PC-3 (cell line): ENCODE results near the gene DLGAP1. TPM values are rescaled to one million over a fixed set of nuclear protein-coding genes. Genes with fewer than 3 reads are reported as not detected.

ENCODE experiments used
- ATAC-seq: fragments of 200-7000 bp; cut with Tn5 transposase; 2 replicates; pipeline ENCODE4 v1.9.1; 2020; ENCODE audit warnings: mild to moderate bottlenecking, moderate library complexity
- BruUV-seq: library from RNA; stranded (reverse); fragments of 400-500 nt; replicated peaks from 2 replicates; lab custom pipeline; 2021; lab: Mats Ljungman, UMichigan
- CTCF ChIA-PET: fragments of 300-600 bp; sonication (Branson Sonifier 250); formaldehyde crosslinking; loops from one replicate; lab custom pipeline; 2022; ENCODE audit warnings: antibody characterized with exemption; lab: Charles Lee
- POLR2A ChIA-PET: fragments of 300-600 bp; sonication (Branson Sonifier 250); formaldehyde crosslinking; loops from one replicate; lab custom pipeline; 2022; ENCODE audit warnings: antibody characterized with exemption; ENCODE audit not compliant: unreplicated experiment; lab: Charles Lee
- DNase-seq: peaks from one replicate; pipeline ENCODE4 v3.0.0-alpha.2; 2015
- H2AFZ ChIP-seq: fragments of 300-600 bp; sonication (generic); 2 replicates; pipeline ENCODE4 v1.6.0; 2016; ENCODE audit warnings: antibody characterized with exemption, low read length
- H3F3A ChIP-seq: fragments of 300-600 bp; sonication (generic); one replicate; pipeline ENCODE4 v1.6.0; 2017; ENCODE audit warnings: antibody characterized with exemption, low read length, control low read depth, mild to moderate bottlenecking; ENCODE audit not compliant: unreplicated experiment
- H3K27ac ChIP-seq: fragments of 300-600 bp; sonication (generic); 2 replicates; pipeline ENCODE4 v1.5.1; 2016; ENCODE audit warnings: mild to moderate bottlenecking, low read length
- H3K27me3 ChIP-seq: fragments of 300-600 bp; sonication (generic); 2 replicates; pipeline ENCODE4 v1.6.1; 2016; ENCODE audit warnings: low read length, mixed read lengths
- H3K36me3 ChIP-seq: fragments of 300-600 bp; sonication (generic); 2 replicates; pipeline ENCODE4 v1.6.1; 2016; ENCODE audit warnings: low read depth, mixed run types, low read length, mixed read lengths
- H3K4me1 ChIP-seq: fragments of 300-600 bp; sonication (generic); 2 replicates; pipeline ENCODE4 v1.5.1; 2016; ENCODE audit warnings: low read length; ENCODE audit not compliant: insufficient read depth
- H3K4me2 ChIP-seq: fragments of 300-600 bp; sonication (generic); 2 replicates; pipeline ENCODE4 v1.6.0; 2016; ENCODE audit warnings: low read length
- H3K4me3 ChIP-seq: fragments of 300-600 bp; sonication (generic); 2 replicates; pipeline ENCODE4 v1.5.1; 2016; ENCODE audit warnings: mild to moderate bottlenecking, low read length, mixed read lengths
- H3K79me2 ChIP-seq: fragments of 300-600 bp; sonication (generic); 2 replicates; pipeline ENCODE4 v1.6.1; 2017; ENCODE audit warnings: low read length, mixed read lengths
- H3K9ac ChIP-seq: fragments of 300-600 bp; sonication (generic); 2 replicates; pipeline ENCODE4 v1.6.0; 2016; ENCODE audit warnings: mild to moderate bottlenecking, low read length
- H3K9me2 ChIP-seq: fragments of 300-600 bp; sonication (generic); replicated peaks from 2 replicates; pipeline ENCODE4 v1.6.1; 2016; ENCODE audit warnings: mixed run types, low read length, mixed read lengths
- H3K9me3 ChIP-seq: fragments of 300-600 bp; sonication (generic); 2 replicates; pipeline ENCODE4 v1.6.1; 2016; ENCODE audit warnings: low read length, mixed read lengths
- H4K20me1 ChIP-seq: fragments of 300-600 bp; sonication (generic); 2 replicates; pipeline ENCODE4 v1.6.1; 2016; ENCODE audit warnings: low read length, mixed read lengths
- CTCF ChIP-seq: fragments of 300-600 bp; sonication (generic); conservative IDR thresholded peaks from 2 replicates; pipeline ENCODE4 v1.5.1; 2017; ENCODE audit warnings: antibody characterized with exemption, low read depth, mild to moderate bottlenecking, low read length
- EZH2 ChIP-seq: fragments of 300-600 bp; sonication (generic); IDR thresholded peaks from one replicate; pipeline ENCODE4 v1.6.1; 2017; ENCODE audit warnings: antibody characterized with exemption, mild to moderate bottlenecking, low read length; ENCODE audit not compliant: unreplicated experiment
- EZH2phosphoT487 ChIP-seq: fragments of 300-600 bp; sonication (generic); IDR thresholded peaks from 2 replicates; pipeline ENCODE4 v1.6.1; 2018; ENCODE audit warnings: mild to moderate bottlenecking, antibody characterized with exemption, low read length, borderline replicate concordance
- intact Hi-C: fragments of 100-400 bp; cut with micrococcal nuclease; formaldehyde crosslinking; loops from 2 replicates; pipeline ENCODE4 v1.9.0; 2023
- total RNA-seq: library from RNA; depleted of rRNA; stranded (reverse); fragments of >200 nt; gene quantifications from 2 replicates; pipeline ENCODE4 v1.2.3, GENCODE V29; 2014

DLGAP1 gene
- total RNA-seq, 1 experiment from 2014 or later: not detected

- DNase-seq (peak; percentile 29), ATAC-seq (peak; percentile 45; the same call in 1 of the 2 replicates)
- ChIA-PET CTCF (no interaction called here), POLR2A (no interaction called here)
- H3F3A ChIP-seq: no peaks in the 10 kb centered on the region
- no peaks in the 10 kb centered on the region for H4K20me1 ChIP-seq
- no peaks in the 10 kb centered on the region for H3K79me2 ChIP-seq
- no peaks in the 10 kb centered on the region for H3K4me1 ChIP-seq
- H3K4me2 ChIP-seq: no peak overlapping the region
- H3K27me3 ChIP-seq: peaks cover 17% of the 10 kb centered on the region; the same call in 1 of the 2 replicates
- no peak overlapping the region for H3K27ac ChIP-seq
- no peak overlapping the region for H2AFZ ChIP-seq
- no peak overlapping the region for H3K4me3 ChIP-seq
- H3K9ac ChIP-seq: no peak overlapping the region
- H3K9me2 ChIP-seq: no peaks in the 10 kb centered on the region
- intact Hi-C loops: no loop called here
- no TSS peak for BruUV-seq
- TF ChIP-seq CTCF (no peak), EZH2phosphoT487 (no peak), EZH2 (no peak)
- H3K9me3 ChIP-seq: no peaks in the 10 kb centered on the region
- H3K36me3 ChIP-seq: no peaks in the 10 kb centered on the region
These were observed 488.3 kb downstream of the DLGAP1 start for GRCh38 chr18:3966642-3967358.

GRCh38 chr18:3966246-3966641, 488.9 kb downstream of the DLGAP1 start:
- peaks cover 17% of the 10 kb centered on the region; the same call in 1 of the 2 replicates for H3K27me3 ChIP-seq
- no peaks in the 10 kb centered on the region for H4K20me1 ChIP-seq
- H3K4me2 ChIP-seq: no peak overlapping the region
- CTCF ChIA-PET: no interaction called here
- H3K79me2 ChIP-seq: no peaks in the 10 kb centered on the region
- POLR2A ChIA-PET: no interaction called here
- no peak overlapping the region for H3K9ac ChIP-seq
- H3K9me3 ChIP-seq: no peaks in the 10 kb centered on the region
- H3K36me3 ChIP-seq: no peaks in the 10 kb centered on the region
- intact Hi-C loops: no loop called here
- no peaks in the 10 kb centered on the region for H3F3A ChIP-seq
- no peak for ATAC-seq
- no peaks in the 10 kb centered on the region for H3K9me2 ChIP-seq
- H2AFZ ChIP-seq: no peak overlapping the region
- no peak overlapping the region for H3K27ac ChIP-seq
- DNase-seq: no peak
- H3K4me1 ChIP-seq: no peaks in the 10 kb centered on the region
- no peak for TF ChIP-seq CTCF
- H3K4me3 ChIP-seq: no peak overlapping the region
- no TSS peak for BruUV-seq

DNA sequence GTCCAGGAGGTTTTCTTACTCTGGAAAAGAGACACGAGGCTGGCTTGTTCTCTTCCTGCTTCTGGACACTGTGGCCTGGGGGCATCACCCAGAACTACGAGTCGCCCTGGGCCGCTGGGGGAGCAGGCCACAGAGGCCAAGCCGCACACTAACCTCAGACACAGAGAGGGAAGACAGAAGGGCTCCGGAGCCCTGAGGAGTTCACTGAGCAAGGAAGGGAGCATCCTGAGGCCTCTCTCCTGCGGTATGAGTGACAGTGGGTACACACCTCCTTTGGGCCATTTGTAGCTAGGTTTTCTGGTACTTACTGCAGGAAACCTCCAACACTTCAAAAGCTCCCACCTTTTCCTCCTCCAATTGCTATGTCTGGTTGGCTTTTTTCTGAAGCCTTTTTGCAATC, 494.1 kb downstream of the DLGAP1 start:
- Histone ChIP-seq H3K9ac (no peak overlapping the region), H3K79me2 (no peaks in the 10 kb centered on the region), H3K4me1 (no peaks in the 10 kb centered on the region), H3K27me3 (peaks cover 15% of the 10 kb centered on the region; the same call in 1 of the 2 replicates), H3K4me2 (no peak overlapping the region), H3K27ac (no peak overlapping the region), H3F3A (no peaks in the 10 kb centered on the region), H3K9me3 (no peaks in the 10 kb centered on the region), H3K9me2 (no peaks in the 10 kb centered on the region), H3K4me3 (no peak overlapping the region), H3K36me3 (no peaks in the 10 kb centered on the region), H4K20me1 (no peaks in the 10 kb centered on the region), H2AFZ (no peak overlapping the region)
- ATAC-seq: no peak
- BruUV-seq: no TSS peak
- ChIA-PET CTCF (no interaction called here), POLR2A (no interaction called here)
- DNase-seq: no peak
- TF ChIP-seq EZH2: no peak
- TF ChIP-seq CTCF: no peak
- no peak for TF ChIP-seq EZH2phosphoT487
- intact Hi-C loops: no loop called here
